SHP77 (cell line): ENCODE measurements around the gene TTI1.

ENCODE experiments used
- DNase-seq, 2 experiments: peaks; one replicate each; lab custom pipeline; 2025; lab: John Stamatoyannopoulos, UW

TTI1 gene

DNA sequence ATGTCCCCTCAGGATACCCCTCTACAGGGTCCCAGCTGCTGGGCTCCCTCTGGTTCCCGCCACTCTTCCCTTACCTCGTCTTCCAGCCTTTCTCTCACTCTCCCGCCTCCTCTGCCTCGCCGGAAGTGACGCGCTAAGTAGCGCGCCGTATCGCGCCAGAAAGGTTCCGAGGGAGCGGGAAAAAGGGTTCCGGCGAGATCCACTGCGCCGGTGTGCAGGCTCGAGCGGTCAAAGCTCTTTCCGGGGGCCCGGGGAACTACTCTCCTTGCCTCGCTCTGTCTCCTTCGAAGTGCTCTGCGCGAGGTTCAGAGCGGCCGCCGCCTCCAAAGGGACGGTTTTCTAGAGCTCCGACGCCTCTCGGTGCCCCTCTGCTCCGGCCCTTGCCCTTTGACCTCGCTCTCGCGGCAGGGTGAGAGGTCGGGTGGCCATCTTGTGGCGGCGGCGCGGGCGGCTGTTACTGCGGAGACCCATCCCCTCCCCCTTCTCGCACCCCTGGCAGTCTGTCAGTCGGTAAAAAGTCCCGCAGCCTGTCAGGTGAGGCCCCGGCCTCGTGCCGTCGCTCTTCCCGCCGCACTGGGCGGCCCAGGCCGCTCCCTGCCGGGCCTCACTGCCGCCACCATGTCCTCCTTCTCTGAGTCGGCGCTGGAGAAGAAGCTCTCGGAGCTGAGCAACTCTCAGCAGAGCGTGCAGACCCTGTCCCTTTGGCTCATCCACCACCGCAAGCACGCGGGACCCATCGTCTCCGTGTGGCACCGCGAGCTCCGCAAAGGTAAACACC lies at the start of gene TTI1, which contains the start of gene RPRD1B:
Gene TTI1, minus strand, starts transcription at position 127 of the 778 bp plus-strand sequence. CDS start 19,640 bp downstream, outside the sequence.
Gene RPRD1B, plus strand, starts transcription at position 417 of the 778 bp plus-strand sequence. Its CDS starts 202 bp downstream, at position 619.
- DNase-seq = peak; percentile 88 to 89

DNA sequence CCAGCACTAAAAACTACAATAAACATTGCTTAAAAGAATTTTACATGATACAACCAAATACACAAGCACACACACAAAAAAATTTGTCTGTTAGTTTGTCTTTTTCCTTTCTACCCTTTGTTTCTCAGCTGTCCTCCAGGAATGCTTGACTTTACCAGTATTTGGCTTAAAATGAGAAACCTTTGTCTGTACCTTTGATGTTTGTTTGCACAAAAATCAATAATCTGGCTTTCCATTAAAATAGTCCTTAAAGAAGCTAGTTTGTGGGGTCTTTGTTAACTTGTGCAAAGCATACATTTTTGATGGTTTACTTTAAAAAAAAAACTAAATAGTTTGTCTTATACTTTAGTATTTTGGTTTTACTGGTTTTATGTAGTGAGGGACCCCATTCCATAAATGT lies 49.6 kb upstream of the TTI1 start:
- DNase-seq = no peak

DNA sequence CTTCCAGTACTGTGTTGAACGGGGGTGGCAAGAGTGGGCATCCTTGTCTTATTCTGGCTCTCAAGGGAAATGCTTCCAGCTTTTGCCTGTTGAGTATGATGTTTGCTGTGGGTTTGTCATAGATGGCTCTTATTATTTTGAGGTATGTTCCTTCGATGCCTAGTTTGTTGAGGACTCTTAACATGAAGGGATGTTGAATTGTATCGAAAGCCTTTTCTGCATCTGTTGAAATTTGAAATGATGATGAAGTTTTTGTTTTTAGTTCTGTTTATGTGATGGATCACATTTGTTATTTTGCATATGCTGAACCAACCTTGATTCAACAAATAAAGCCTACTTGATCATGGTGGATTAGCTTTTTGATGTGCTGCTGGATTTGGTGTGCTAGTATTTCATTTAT lies 48.3 kb upstream of the TTI1 start:
- DNase-seq = no peak

DNA sequence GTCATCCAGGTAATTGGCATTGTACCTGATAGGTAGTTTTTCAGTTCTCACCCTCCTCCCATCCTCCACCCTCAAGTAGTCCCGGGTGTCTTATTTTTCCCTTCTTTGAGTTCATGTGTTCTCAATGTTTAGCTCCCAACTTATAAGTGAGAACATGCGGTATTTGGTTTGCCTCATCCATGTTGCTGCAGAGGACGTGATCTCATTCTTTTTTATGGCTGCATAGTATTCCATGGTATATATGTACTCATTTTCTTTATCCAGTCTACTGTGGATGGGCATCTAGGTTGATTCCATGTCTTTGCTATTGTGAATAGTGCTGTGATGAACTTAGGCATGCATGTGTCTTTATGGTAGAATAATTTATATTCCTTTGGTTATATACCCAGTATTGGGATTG lies 46.1 kb upstream of the TTI1 start:
- DNase-seq = no peak

GRCh38 chr20:38078084-38078483 lies 44.8 kb upstream of the TTI1 start:
- DNase-seq = no peak

DNA sequence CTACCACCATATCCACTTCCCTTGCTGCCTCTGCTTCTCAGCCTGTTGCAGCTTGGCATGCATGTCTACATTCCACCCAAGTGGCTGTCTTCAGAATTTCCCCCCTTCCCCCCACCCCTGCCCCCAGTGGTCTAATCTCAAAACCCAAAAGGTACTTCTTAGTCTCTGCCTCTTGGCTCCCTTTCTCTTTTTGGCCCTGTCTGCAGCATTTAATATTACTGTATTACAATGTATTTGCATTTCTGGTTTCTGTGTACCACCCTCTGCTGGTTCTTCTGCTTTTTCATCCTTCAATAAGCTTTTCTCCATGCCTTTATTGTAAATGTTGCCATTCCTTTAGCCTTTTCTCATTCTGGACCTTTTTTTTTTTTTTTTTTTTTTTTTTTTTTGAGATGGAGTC lies 43.3 kb upstream of the TTI1 start:
- no peak for DNase-seq

DNA sequence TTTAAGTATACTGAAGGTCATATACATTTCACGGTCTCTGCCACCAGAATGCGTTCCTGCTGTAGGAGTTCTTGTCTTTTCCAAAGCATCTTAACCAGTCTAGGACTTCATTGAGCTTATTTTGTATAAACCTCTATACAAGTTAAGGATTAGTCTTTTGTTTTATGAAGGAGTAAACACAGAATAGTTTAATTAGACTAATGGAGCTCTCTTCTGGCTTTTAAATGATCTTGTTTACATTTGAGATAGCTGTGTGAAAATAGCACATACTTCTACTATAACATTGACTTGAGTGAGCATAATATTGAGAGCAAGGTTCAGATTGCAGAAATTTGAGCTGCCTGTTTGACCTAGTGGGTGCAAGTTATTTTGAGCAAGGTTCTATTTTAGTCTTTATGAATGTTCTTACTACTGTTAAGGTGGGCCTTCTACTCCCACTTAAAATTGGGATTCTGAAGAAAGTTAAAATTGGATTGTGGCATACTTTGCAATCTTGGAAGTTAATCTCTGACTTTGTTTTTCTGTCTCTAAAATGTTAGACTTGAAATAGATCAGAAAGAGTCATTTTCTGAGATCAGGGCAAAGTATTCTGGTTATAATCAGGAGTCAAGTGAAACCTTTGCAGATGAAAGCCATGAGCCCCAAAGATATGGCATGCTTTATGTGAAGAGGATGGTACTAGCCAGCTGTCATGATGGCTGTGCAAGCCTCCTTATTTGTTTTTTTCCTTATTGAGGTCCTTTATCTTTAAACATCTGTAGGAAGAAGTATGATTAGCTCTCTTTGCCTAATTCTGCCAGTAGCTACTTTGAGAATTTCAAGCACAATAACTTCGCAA lies 42.1 kb upstream of the TTI1 start:
- DNase-seq = no peak

DNA sequence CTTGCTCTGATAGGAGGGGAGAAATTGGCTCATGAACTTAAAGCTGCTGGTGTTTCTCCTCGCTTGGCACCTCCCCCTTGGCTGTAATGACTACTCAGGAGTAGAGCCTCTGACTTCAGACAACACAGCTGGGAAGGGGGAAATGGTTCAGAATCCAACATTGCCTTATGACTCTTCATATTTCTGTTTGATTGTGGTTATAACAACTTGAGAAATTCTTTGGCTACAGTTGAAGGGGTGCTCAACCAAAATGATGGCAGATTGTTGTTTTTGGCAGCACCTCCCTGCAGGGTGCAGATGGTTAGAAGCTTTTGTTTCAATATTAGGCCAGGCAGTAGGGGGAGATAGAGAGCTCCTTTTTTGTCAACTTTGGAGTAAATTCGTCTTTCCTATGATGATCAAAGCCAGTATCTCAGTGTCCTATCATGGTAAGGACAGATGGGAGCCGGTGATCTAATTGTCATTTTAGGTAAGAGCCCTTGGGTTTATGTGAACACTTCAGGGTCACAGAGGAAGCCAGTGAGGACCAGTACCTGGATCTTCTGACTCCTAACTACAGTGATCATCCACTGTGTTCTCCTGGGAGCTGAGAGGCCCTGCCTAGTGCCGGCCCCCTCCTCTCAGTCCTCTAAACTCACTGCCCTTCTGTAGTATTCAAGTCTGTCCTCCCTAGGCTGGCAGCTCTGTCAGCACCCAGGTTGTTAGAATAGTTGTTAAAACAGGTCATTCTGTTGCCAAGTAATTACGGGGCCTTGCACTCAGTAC lies 40.2 kb upstream of the TTI1 start:
- DNase-seq = peak; percentile 24 to 57

- DNase-seq = no peak
Measured at GRCh38 chr20:38072898-38073297, 39.6 kb upstream of the TTI1 start.

- no peak for DNase-seq
Measured at GRCh38 chr20:38067717-38068365, 34.6 kb upstream of the TTI1 start.

GRCh38 chr20:38066969-38067716 lies 33.9 kb upstream of the TTI1 start:
- no peak for DNase-seq

DNA sequence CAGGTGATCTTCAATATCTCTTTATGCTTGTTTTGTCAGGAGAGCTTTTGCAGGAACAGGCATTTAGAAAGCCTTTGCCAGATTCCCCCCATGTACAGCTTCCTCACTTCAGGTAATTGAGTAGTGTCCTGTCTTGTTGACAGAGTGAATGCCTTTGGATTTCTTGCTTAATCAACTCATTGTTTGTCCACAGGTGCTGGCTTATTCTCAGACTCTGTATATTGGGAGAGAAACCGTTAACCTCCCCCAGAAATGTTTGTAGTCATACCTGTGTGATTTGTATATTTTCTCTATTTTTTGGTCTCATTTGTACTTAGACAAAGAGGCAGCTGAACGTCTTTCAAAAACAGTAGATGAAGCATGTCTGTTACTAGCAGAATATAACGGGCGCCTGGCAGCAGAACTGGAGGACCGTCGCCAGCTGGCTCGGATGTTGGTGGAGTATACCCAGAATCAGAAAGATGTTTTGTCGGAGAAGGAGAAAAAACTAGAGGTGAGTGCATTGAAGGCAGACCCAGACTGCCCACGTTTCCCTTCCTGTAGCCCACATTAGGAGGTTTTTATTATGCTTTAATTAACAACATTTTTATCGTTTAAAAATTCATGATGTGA lies 32.6 kb upstream of the TTI1 start:
- no peak for DNase-seq

DNA sequence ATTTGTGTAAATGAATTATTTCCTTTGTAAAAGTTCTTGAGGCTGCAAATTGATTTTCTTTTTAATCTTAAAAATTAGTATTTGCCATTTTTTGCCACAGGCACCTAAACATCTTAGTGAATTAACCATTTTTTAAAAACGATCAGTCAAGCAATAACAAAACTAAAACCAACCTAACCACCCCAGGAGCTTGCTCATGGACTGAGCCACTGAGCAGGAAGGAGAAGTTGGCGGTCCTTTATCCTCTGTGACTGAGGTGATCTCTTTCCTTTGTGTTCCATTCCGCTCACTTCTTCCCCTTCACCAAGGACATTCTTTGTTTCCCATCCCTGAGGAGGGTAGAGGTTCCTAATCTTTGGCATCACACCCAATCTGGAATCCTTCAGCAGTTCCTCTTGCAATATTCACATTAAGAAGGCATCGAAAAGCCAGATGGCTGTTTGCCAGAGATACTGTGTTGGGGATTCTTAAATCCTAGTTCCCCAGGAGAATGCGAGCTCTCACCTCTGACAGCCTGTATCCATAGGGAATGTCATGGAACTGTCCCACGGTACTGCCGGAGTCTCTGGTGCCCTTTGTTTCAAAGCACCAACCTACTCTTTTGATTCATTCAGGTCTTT lies 30.8 kb upstream of the TTI1 start:
- no peak for DNase-seq

GRCh38 chr20:38062890-38063289 lies 29.6 kb upstream of the TTI1 start:
- no peak for DNase-seq

- DNase-seq = no peak
Measured at GRCh38 chr20:38061109-38061508, 27.9 kb upstream of the TTI1 start.

- DNase-seq = no peak
Measured at GRCh38 chr20:38060536-38060935, 27.3 kb upstream of the TTI1 start.

DNA sequence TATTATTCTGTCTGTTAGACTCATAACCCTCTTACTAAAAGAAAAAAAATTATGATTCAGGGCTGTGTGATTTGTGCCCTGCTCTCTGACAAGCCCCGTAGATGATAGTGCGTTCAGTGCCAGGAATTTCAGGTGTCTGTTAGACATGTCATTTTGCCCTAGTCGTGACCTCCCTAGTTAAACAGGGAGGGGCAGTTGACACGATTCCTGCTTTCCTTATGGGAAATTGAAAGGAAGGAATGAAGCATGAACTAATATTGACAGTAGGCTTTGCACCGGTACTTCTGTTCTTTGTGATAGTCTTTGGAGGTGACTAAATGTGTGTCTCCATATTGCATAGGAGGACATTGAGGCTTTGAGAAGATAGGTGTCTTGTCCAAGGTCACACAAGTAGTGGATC lies 26.6 kb upstream of the TTI1 start:
- DNase-seq = no peak

GRCh38 chr20:38057351-38057972 lies 24.2 kb upstream of the TTI1 start:
- DNase-seq = peak; percentile 79 to 80

DNA sequence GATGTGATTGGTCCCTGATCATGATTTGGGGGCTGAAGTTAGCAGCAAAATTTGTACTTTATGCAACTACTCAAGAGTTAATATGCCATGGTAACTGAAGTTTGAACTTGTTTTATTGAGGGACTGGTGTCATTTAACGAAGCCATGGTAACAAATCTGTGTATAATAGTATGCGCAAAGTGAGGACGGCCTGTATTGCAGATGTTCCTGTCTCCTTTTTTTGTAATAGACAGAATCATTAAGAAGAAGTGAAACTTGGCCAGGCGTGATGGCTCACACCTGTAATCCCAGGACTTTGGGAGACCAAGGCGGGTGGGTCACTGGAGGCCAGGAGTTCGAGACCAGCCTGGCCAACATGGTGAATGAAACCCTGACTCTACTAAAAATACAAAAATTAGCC lies 22.6 kb upstream of the TTI1 start:
- DNase-seq = no peak

- no peak for DNase-seq
Measured at GRCh38 chr20:38055294-38055693, 22.0 kb upstream of the TTI1 start.
